GM10266 (cell line): Measurements from ENCODE around the gene AP4S1.

Experiments used
- DNase-seq: peaks from one replicate; pipeline ENCODE4 v3.0.0; 2012; ENCODE audit errors: extremely low spot score
- CTCF ChIP-seq: IDR thresholded peaks from 2 replicates; pipeline ENCODE4 v1.5.1; 2012; ENCODE audit warnings: mild to moderate bottlenecking, low read depth; ENCODE audit not compliant: control insufficient read depth, insufficient read depth; ENCODE audit errors: missing control alignments

AP4S1 gene

GRCh38 chr14:31022386-31022785 is 3.1 kb upstream of the AP4S1 start:
- no peak for TF ChIP-seq CTCF
- no peak for DNase-seq

GRCh38 chr14:31024010-31024480 is 1.4 kb upstream of the AP4S1 start:
- TF ChIP-seq CTCF: no peak
- DNase-seq: no peak

DNA sequence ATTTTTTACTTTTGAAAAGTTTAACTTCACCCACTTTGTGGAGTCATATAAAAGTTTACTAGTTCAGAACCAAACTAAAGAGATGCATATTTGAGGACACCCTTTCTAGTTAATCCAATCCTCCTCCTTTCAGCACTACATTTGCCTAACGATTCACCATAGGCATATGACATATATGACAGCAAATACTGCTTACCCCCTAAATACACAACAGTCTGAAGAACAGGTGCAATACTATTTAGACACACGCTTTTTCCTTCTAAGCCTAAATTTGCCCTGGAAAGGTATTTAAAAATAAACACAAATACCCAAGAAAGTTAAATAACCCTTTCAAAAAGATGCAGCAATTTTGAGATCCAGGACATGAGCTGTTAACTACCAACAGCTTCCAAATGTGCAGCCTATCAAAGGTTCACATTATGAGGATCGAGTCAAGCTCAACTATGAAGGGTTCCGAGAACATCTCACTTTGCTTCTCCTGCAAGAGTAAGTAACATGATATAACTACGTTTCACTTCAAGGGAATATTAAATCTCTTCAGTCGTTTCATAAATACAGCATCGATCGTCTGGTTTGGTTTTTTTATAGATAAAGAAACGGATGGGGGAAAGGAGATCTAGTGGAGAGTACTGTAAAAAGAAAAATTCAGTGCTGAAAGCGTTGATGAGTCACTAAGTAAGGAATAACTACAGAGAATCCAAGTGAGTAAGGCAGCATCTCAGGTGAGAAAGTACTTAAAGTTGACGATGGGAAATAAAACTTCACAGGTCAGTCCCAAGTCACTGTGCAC is 677 bp upstream of the AP4S1 start:
- no peak for TF ChIP-seq CTCF
- no peak for DNase-seq

- TF ChIP-seq CTCF: no peak
- no peak for DNase-seq
Measured at GRCh38 chr14:31026077-31026449, 614 bp downstream of the AP4S1 start, which contains the start of gene STRN3. Gene STRN3 (minus strand): TSS chr14:31026379. CDS start chr14:31026185, 194 bp downstream.

DNA sequence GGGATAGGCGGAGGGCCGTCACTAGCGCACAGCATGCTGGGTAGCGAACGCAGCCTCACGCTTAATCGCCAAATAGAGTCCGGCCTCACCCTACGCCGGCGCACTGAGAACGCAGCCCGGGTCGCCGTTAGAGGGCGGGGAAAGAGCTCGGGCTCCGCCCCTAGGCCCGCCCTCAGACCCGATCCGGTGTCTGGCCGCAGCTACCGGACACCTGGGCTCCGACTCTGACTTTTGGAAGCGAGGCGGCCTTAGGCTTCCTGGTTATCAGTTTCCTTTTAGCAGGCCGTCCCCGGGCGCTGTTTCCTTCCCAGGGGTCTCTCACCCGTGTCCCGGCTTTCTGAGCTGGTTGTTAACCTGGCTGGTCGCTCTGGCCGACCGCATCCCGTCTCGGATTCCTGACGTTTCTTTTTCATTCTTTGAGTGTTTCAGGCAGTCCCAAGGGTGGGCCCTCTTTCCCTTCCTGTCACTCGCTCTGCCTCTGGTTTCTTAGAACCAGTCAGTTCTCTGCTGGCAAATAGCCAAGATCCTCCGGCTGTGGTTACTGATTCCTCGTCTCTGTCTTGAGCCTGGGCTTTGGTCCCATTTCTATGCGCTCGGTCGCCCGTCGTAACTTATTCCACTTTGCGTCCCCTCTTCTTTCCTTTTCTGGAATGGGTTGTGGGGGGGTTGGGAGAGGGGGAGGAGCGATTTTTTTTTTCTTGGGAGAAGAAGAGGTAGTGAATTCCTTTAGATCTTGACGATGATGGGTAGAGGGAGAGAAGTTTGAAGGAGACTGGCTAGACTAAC is 1.2 kb downstream of the AP4S1 start:
- TF ChIP-seq CTCF: no peak
- DNase-seq: peak; percentile 91

DNA sequence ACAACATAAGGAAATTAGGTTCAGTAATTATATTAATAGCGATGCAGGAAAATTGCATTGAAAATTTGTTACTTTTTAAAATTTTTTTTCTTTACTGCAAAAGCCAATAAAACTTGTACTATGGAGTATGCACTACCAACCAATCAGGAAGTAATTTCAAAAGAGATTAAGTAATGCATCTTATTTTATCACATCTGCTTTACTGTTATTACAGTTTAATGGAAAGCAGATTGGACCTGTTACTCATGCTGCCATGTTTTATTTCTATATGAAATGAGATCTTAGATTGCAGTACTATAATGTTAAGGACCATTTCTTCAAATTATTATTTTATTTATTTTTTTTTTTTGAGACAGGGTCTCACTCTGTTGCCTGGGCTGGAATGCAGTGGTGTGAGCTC is 2.4 kb downstream of the AP4S1 start:
- DNase-seq: no peak
- no peak for TF ChIP-seq CTCF
